Measurements from ENCODE around the gene EPS8L2. TPM values are rescaled to one million over a fixed set of nuclear protein-coding genes. Genes with fewer than 3 reads are reported as not detected.

Gene EPS8L2
- total and polyA plus RNA-seq, 2 of the 8 experiments (the other 6 are each of a cell fraction or from before 2014, with no cell fraction given): 38.5 to 57.0 TPM

- TF ChIP-seq KDM1A (IDR thresholded peaks at IDR 0.05; ENCODE audit: borderline replicate concordance, low read length): no peak
- TF ChIP-seq EP300 (IDR thresholded peaks at IDR 0.05; ENCODE audit: borderline replicate concordance in 1 of 2, low read depth in 2 of 2, low read length in 2 of 2): no peak
- TF ChIP-seq RXRA (IDR thresholded peaks at IDR 0.05; ENCODE audit: insufficient read depth, low read depth, low read length): no peak
- no peak; a peak in 1 of 4 replicates for TF ChIP-seq CTCF (IDR thresholded peaks at IDR 0.05; ENCODE audit: control extremely low read depth in 1 of 3, insufficient read depth in 1 of 3, low read depth in 1 of 3, low read length in 3 of 3)
- TF ChIP-seq CEBPB (IDR thresholded peaks at IDR 0.05; ENCODE audit: low read depth, low read length): no peak
- TF ChIP-seq NRF1 (IDR thresholded peaks at IDR 0.05; ENCODE audit: low read depth, low read length): no peak
- TF ChIP-seq, protein P1, sequence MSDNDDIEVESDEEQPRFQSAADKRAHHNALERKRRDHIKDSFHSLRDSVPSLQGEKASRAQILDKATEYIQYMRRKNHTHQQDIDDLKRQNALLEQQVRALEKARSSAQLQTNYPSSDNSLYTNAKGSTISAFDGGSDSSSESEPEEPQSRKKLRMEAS (IDR thresholded peaks at IDR 0.05): no peak
- no peak for TF ChIP-seq BACH1 (IDR thresholded peaks at IDR 0.05; ENCODE audit: low read length)
- TF ChIP-seq TEAD4 (IDR thresholded peaks at IDR 0.05; ENCODE audit: low read depth, low read length): no peak
These were observed at the start of gene EPS8L2 (continued) for GRCh38 chr11:705646-706438.

All from H1 (cell line).